Measurements from ENCODE around the gene ZNF664.

Gene ZNF664

GRCh38 chr12:123972457-123973401 is at the start of gene ZNF664, which contains the start of gene CCDC92:
TSS of gene ZNF664 (plus strand) at chr12:123973215. CDS start at chr12:124012145, 38,930 bp downstream.
TSS of gene CCDC92 (minus strand) at chr12:123972831. CDS start at chr12:123944305, 28,526 bp downstream.
- H3K4me3 ChIP-seq = peak within 1 kb of the TSS; percentile 75 to 98 (median 93)
- H3K27ac ChIP-seq = peak within 1 kb of the TSS; percentile 50 to 97 (median 88)

- H3K4me3 ChIP-seq = no peak overlapping the region
- no peak overlapping the region for H3K27ac ChIP-seq
These were observed 49.1 kb upstream of the ZNF664 start for GRCh38 chr12:123923927-123924326.

DNA sequence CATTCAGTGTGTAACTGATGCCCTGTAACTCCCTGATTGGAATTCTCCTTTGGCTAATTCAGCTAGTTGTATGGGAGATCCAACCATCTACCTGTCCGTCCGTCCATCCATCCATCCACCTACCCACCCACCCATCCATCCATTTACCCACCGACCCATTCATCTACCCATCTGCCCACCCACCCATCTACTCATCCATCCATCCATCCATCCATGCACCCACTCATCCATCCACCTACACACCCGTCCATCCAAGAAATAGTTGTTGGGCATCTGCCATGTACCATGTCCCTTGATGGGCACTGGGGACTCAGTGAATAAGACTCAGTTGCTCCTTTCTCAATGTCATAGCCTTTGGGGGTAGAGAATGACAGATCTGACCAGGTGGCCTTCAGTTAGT is 48.5 kb upstream of the ZNF664 start:
- no peak overlapping the region for H3K27ac ChIP-seq
- H3K4me3 ChIP-seq = no peak overlapping the region

GRCh38 chr12:123928274-123928865 is 44.6 kb upstream of the ZNF664 start:
- H3K27ac ChIP-seq = no peak overlapping the region

DNA sequence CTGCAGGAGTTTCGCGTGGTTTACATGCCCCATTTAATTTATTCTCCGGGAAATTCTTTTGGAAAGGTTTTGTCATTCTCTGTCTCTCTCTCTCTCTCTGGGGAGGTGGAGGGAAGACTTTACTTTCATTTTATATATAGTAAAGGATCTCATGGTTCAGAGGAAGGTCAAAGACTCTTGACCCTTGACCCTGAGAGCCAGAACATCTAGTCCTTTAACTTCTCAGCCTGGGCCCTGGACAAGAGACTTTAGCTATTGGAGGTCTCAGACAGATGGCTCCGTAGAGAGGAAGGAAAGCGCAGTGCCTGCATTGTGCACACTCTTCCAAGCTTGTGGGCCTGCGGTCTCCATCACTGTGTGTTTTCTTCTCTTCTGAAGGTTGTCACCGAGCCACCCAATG is 44.1 kb upstream of the ZNF664 start:
- no peak overlapping the region for H3K4me3 ChIP-seq
- H3K27ac ChIP-seq = no peak overlapping the region

More at GRCh38 chr12:123928274-123928865, 44.6 kb upstream of the ZNF664 start:
- H3K4me3 ChIP-seq = no peak overlapping the region

GRCh38 chr12:123929946-123930583 is 43.0 kb upstream of the ZNF664 start:
- Histone ChIP-seq H3K27ac (no peak overlapping the region), H3K4me3 (no peak overlapping the region)

GRCh38 chr12:123931686-123932321 is 41.2 kb upstream of the ZNF664 start:
- no peak overlapping the region for H3K27ac ChIP-seq
- H3K4me3 ChIP-seq = no peak overlapping the region

- no peak overlapping the region for H3K27ac ChIP-seq
- H3K4me3 ChIP-seq = no peak overlapping the region
These were observed 39.8 kb upstream of the ZNF664 start for GRCh38 chr12:123933214-123933613.

- H3K27ac ChIP-seq = no peak overlapping the region
- no peak overlapping the region for H3K4me3 ChIP-seq
These were observed 38.9 kb upstream of the ZNF664 start for GRCh38 chr12:123934016-123934620.

DNA sequence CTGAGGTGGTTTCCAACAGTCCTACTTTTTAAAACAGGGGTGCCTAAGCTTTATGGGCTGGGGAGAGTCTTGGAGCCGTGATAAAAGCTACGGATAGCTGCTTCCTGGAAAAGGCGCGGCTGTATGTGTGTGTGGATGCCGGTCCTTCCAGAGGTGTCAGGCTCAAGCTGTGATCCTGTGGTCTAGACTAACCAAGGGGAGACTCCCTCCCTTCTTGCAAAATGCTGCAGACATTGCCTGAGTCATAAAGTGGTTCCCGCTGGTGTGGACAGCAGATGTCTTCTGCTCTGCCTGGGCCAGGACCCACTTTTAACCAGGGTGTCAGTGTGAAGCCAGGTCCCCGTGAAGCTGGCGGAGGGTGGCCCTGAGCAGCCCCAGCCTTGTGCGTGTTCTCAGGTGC is 38.2 kb upstream of the ZNF664 start:
- Histone ChIP-seq H3K27ac (no peak overlapping the region), H3K4me3 (no peak overlapping the region)

- no peak overlapping the region for H3K4me3 ChIP-seq
- no peak overlapping the region for H3K27ac ChIP-seq
These were observed 37.1 kb upstream of the ZNF664 start for GRCh38 chr12:123935956-123936355.

GRCh38 chr12:123936471-123936870 is 36.5 kb upstream of the ZNF664 start:
- H3K27ac ChIP-seq = no peak overlapping the region
- no peak overlapping the region for H3K4me3 ChIP-seq

- peak overlapping the region in 3 of 21 experiments; percentile 8 to 77 (median 64) for H3K27ac ChIP-seq
- no peak overlapping the region for H3K4me3 ChIP-seq
These were observed 35.9 kb upstream of the ZNF664 start for GRCh38 chr12:123936956-123937706.

DNA sequence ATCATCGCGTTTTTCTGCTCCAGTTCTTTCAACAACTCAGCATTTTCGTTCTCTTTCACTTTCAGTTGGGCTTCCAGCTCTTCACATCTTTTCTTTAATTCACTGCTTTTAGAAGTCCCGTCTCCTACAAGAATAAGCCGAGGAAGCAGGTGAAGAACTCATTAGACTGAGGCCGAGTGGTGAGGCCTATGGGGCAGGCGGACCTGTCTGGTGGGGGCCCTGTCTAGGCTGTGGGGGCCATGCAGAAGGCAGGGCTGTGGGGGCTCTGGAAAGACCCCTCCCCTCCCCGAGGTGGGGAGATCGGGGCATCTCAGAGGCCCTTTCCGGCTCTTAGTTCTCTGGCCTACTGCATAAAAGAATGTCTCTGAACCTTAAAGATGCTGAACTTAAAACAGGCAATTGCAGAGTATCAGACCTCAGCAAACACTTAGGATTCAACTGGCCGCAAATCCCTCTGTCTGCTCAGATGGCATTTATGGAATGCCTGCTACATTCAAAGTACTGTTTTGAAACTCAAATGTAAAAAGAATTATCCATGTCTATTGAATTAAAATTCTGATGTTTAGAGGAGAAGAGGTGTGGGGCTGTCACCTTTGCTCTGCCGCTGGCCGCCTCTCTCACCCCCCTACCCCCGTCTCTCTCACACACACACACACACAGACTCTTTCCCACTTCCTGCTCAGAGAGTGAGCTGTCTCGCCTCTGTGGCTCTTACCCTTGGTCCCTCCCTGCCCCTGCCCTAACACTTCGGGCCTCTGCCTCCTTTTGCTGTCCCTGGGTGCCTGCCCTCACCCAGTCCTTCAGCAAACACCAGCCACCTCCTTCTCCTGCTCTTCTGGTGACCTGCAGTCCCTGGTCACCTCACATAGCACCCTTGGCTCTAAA is 35.1 kb upstream of the ZNF664 start:
- no peak overlapping the region for H3K4me3 ChIP-seq
- H3K27ac ChIP-seq = peak overlapping the region in 3 of 21 experiments; percentile 8 to 77 (median 64)

DNA sequence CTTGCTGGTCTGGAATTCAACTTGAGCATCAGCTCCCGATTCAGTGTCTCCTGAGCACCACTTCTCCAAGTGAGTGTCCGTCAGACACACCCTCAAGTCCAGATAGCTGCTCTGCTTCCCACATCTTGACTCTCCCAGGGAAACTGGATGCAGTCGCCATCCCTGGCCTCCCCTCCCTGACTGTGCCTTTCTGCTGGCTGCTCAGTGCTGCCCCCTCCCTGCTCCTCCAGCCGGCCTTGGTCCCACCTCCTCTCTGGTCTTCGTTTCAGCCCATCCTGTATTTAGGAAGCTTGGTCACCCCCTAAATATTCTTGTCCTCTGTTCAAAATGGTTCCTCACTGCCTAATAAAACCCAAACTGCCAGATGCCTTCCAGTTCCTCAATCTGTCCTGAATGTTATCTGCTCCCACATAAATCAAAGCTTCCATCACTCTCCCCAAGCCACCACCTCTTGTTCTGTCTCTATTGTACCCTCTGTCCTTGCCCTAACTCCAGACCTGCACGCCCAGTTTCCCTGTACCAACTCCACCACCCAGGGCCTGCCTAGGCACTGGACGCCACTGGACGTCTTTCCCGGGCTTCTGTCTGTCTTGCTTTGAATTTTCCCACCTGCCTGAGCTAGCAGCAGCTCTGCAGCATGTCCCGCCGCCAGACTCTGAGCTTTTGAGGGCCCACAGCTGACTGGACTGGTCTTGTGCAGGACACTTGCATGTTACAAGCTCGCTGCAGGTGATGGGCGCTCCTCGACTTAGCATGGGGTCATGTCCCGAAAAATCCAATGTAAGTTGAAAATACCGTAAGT is 34.1 kb upstream of the ZNF664 start:
- Histone ChIP-seq H3K4me3 (no peak overlapping the region), H3K27ac (peak overlapping the region in 2 of 21 experiments; percentile 58 to 77)

DNA sequence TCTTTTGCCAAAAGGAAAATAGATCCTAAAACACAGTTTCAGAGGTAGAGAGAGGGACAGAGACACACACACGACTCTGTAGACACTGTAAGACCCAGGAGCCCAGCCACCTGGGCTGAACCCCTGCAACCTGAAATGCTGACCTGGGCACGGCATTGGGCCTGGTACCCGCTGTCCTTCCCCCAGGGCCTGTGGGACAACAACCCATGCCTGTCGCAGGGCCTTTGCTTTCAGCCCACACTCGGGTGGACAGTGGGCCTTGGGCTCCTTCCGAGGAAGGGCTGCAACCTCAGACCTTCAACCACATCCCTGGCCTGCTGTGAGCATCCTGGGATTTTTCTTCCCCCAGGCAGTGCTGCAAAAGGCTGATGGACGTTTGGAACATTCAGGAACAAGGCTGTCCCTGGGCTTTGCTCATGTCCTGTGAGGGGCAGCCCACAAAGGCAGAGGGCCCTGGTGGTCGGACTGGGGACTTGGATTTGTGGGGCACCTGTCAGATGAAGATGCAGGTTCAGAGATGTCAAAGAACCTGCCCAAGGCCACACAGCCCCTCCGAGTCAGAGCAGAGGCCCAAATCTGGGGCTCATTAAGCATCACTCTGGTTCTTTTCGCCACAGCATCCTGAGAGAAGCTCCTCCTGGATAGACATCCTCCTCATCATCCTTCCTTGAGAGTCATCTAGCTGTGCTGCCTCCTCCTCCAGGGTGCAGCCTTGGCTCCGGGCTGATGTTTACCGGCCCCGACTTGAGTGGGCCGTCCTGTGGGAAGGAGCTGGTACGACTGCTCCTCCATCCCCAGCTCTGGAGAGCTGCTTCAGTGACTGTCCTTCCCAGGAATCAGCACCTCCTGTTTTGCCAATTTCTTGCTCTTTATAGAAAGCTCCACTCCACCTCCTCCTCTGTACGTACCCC is 33.0 kb upstream of the ZNF664 start:
- Histone ChIP-seq H3K27ac (no peak overlapping the region), H3K4me3 (no peak overlapping the region)

All from skin epidermis (tissue), 12 donors.